HepG2 (cell line): Measurements from ENCODE around the gene INPP5E. TPM values are rescaled to one million over a fixed set of nuclear protein-coding genes. Genes with fewer than 3 reads are reported as not detected.
A peak's percentile ranks its signal among the peaks of the same experiment; 100 is the strongest.

ENCODE experiments used
- ARNTL ChIP-seq: sonication (generic); formaldehyde crosslinking; IDR thresholded peaks from 2 replicates; pipeline ENCODE4 v1.4.0; 2020; ENCODE audit warnings: mild to moderate bottlenecking, missing genetic modification reagents
- CCDC6 ChIP-seq: sonication (generic); formaldehyde crosslinking; IDR thresholded peaks from 2 replicates; pipeline ENCODE4 v1.8.1; 2022; ENCODE audit warnings: mild to moderate bottlenecking, missing genetic modification reagents, moderate library complexity
- ESRRA ChIP-seq: sonication (generic); formaldehyde crosslinking; IDR thresholded peaks from 2 replicates; pipeline ENCODE4 v1.5.1; 2020; ENCODE audit warnings: mild to moderate bottlenecking, low read depth, missing genetic modification reagents
- GATA4 ChIP-seq: sonication (generic); IDR thresholded peaks from 2 replicates; pipeline ENCODE4 v1.6.1; 2016; ENCODE audit warnings: antibody characterized with exemption, low read depth, borderline replicate concordance
- MTA1 ChIP-seq: sonication (generic); formaldehyde crosslinking; IDR thresholded peaks from 2 replicates; pipeline ENCODE4 v1.4.0; 2020; ENCODE audit warnings: missing genetic modification reagents, mild to moderate bottlenecking, borderline replicate concordance
- MXD4 ChIP-seq: IDR thresholded peaks from 2 replicates; pipeline ENCODE4 v1.6.1; 2016; ENCODE audit warnings: mild to moderate bottlenecking, missing biosample characterization, missing genetic modification reagents
- MYC ChIP-seq: sonication (generic); formaldehyde crosslinking; IDR thresholded peaks from 2 replicates; pipeline ENCODE4 v1.9.0; 2021; ENCODE audit warnings: missing genetic modification reagents, borderline replicate concordance
- NFIC ChIP-seq: IDR thresholded peaks from 2 replicates; pipeline ENCODE4 v1.6.1; 2012; ENCODE audit warnings: mild to moderate bottlenecking, low read length, inconsistent platforms
- NR3C1 ChIP-seq: sonication (generic); formaldehyde crosslinking; IDR thresholded peaks from 2 replicates; pipeline ENCODE4 v1.4.0; 2020; ENCODE audit warnings: missing genetic modification reagents
- POGK ChIP-seq: sonication (generic); formaldehyde crosslinking; conservative IDR thresholded peaks from 2 replicates; pipeline ENCODE4 v1.8.0; 2022; ENCODE audit warnings: mild to moderate bottlenecking, moderate library complexity, missing genetic modification reagents
- POLR2AphosphoS5 ChIP-seq: IDR thresholded peaks from 2 replicates; pipeline ENCODE4 v1.6.1; 2012; ENCODE audit warnings: low read depth, low read length
- SIN3B ChIP-seq: fragments of 150-350 bp; IDR thresholded peaks from 2 replicates; pipeline ENCODE4 v1.6.1; 2014; ENCODE audit warnings: low read length
- UBTF ChIP-seq: sonication (generic); formaldehyde crosslinking; IDR thresholded peaks from 2 replicates; pipeline ENCODE4 v1.4.0; 2020; ENCODE audit warnings: mild to moderate bottlenecking, missing genetic modification reagents
- ZBTB1 ChIP-seq: sonication (generic); formaldehyde crosslinking; IDR thresholded peaks from 2 replicates; pipeline ENCODE4 v1.4.0; 2020; ENCODE audit warnings: missing genetic modification reagents, borderline replicate concordance
- ZMYM3 ChIP-seq: sonication (generic); formaldehyde crosslinking; IDR thresholded peaks from 2 replicates; pipeline ENCODE4 v1.5.1; 2020; ENCODE audit warnings: mild to moderate bottlenecking, missing genetic modification reagents
- ZNF281 ChIP-seq: sonication (generic); formaldehyde crosslinking; IDR thresholded peaks from 2 replicates; pipeline ENCODE4 v1.4.0; 2020; ENCODE audit warnings: missing genetic modification reagents, borderline replicate concordance
- ZXDC ChIP-seq: sonication (generic); formaldehyde crosslinking; IDR thresholded peaks from 2 replicates; pipeline ENCODE4 v1.5.0; 2020; ENCODE audit warnings: mild to moderate bottlenecking, missing genetic modification reagents
- polyA plus RNA-seq, 8 experiments: library from polyadenylated mRNA; depleted of rRNA in 3 of 8; stranded (reverse) in 7 of 8; unstranded in 1 of 8; fragments of >200 nt; fragmentation: Illumina TruSeq in 4 of 8; extraction: Trizol in 4 of 8; gene quantifications; 2 replicates each; pipeline versions ENCODE4 v1.2.1 to v1.2.3, GENCODE V29; 2011 to 2016; ENCODE audit warnings: low read depth in 4 of 8, missing spikeins in 1 of 8, mixed read lengths in 1 of 8; ENCODE audit not compliant: insufficient read depth in 1 of 8
- total RNA-seq, 5 experiments: library from RNA; depleted of rRNA; stranded (reverse); fragments of >200 nt; fragmentation: Illumina TruSeq; extraction: Trizol; gene quantifications; 2 replicates each; pipeline ENCODE4 v1.2.3, GENCODE V29; 2016; ENCODE audit warnings: low read depth in 1 of 5

INPP5E gene
- total and polyA plus RNA-seq, 2 of the 13 experiments (the other 11 are each of a cell fraction or from before 2014, with no cell fraction given), result 5.5 TPM

GRCh38 chr9:136482793-136483588, 43.3 kb upstream of the INPP5E start, which contains the start of gene SEC16A (continued):
- TF ChIP-seq ZXDC (CRISPR knock-in tag) (no peak; the same call in 1 of the 2 replicates), ZBTB1 (CRISPR knock-in tag) (no peak), CCDC6 (CRISPR knock-in tag) (no peak), POGK (CRISPR knock-in tag) (peak; percentile 73; the same call in 1 of the 2 replicates), GATA4 (no peak), MXD4 (CRISPR knock-in tag) (peak; percentile 69; the same call in 1 of the 2 replicates), ESRRA (CRISPR knock-in tag) (0 out of 2 replicates have a peak, but pooled peaks have one; percentile 47), NFIC (no peak), MTA1 (CRISPR knock-in tag) (no peak), ARNTL (CRISPR knock-in tag) (no peak), NR3C1 (CRISPR knock-in tag) (no peak), SIN3B (peak; percentile 81), ZMYM3 (CRISPR knock-in tag) (no peak), ZNF281 (CRISPR knock-in tag) (no peak; the same call in 1 of the 2 replicates), MYC (CRISPR knock-in tag) (peak; percentile 50; the same call in 1 of the 2 replicates), POLR2AphosphoS5 (peak; percentile 81), UBTF (CRISPR knock-in tag) (no peak; the same call in 1 of the 2 replicates)
